ENCODE data around the gene PON2. TPM values are rescaled to one million over a fixed set of nuclear protein-coding genes. Genes with fewer than 3 reads are reported as not detected.
"Not testable (repeated sequence)": the region's sequence is repeated elsewhere in the genome, so short reads cannot be mapped to it uniquely, and the experiment has no call there.

PON2 gene
- total RNA-seq, 1 experiment from 2014 or later, result 44.0 TPM

DNA sequence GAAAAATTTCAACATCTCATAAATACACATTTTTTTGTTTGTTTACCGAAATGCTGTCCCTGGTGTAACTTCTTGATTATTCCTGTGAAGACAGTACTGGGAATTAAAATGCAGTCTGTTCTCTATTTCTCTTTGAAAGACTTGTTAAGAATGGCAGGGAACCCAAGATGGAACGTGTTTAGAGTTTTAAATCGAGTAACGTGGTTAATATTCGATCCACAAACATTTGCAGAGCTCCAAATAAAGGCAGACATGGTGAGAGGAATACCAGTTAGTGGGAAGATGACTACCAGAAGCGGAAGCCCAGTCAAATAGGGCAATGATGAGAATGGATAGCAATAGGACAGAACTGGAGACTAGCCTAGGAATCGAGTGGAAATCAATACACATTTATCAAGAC, 45.3 kb downstream of the PON2 start:
- no peaks in the 10 kb centered on the region for H3K9me3 ChIP-seq (ENCODE audit: control insufficient read depth in 1 of 2, insufficient read depth in 1 of 2, low read depth in 1 of 2, low read length in 2 of 2)
- no TSS peak for BruUV-seq (replicated peaks)
- no peaks in the 10 kb centered on the region for H3K9me2 ChIP-seq (ENCODE audit: insufficient read depth)
- H3K4me2 ChIP-seq (ENCODE audit: low read length), result no peak overlapping the region
- DNase-seq (ENCODE audit: low read depth, low spot score) (no peak), ATAC-seq (no peak)
- H3K9ac ChIP-seq (ENCODE audit: low read length), result no peak overlapping the region
- ChIA-PET RAD21 (ENCODE audit: low non-redundant PET in 1 of 2, low total read pairs in 2 of 2, uncharacterized antibody in 2 of 2, unreplicated experiment in 2 of 2) (no interaction called here), CTCF (no interaction called here), POLR2A (no interaction called here)
- no peak overlapping the region for H3K4me3 ChIP-seq (replicated peaks in 1 of 2; ENCODE audit: low read depth in 1 of 2, low read length in 2 of 2)
- no peaks in the 10 kb centered on the region for H3K4me1 ChIP-seq (ENCODE audit: control insufficient read depth in 1 of 2, insufficient read depth in 2 of 2, low read length in 2 of 2)
- H3K27me3 ChIP-seq (ENCODE audit: insufficient read depth, low read length), result no peaks in the 10 kb centered on the region
- H3K79me2 ChIP-seq (ENCODE audit: insufficient read depth, low read length), result no peaks in the 10 kb centered on the region
- H3K27ac ChIP-seq (ENCODE audit: low read depth, low read length), result no peak overlapping the region
- no peak overlapping the region for H2AFZ ChIP-seq (ENCODE audit: low read depth, low read length, poor library complexity, severe bottlenecking)
- intact Hi-C loops (cut with micrococcal nuclease), result no loop called here
- H3K36me3 ChIP-seq (ENCODE audit: control insufficient read depth in 1 of 2, insufficient read depth in 2 of 2, low read length in 2 of 2), result no peaks in the 10 kb centered on the region
- TF ChIP-seq, protein P1, sequence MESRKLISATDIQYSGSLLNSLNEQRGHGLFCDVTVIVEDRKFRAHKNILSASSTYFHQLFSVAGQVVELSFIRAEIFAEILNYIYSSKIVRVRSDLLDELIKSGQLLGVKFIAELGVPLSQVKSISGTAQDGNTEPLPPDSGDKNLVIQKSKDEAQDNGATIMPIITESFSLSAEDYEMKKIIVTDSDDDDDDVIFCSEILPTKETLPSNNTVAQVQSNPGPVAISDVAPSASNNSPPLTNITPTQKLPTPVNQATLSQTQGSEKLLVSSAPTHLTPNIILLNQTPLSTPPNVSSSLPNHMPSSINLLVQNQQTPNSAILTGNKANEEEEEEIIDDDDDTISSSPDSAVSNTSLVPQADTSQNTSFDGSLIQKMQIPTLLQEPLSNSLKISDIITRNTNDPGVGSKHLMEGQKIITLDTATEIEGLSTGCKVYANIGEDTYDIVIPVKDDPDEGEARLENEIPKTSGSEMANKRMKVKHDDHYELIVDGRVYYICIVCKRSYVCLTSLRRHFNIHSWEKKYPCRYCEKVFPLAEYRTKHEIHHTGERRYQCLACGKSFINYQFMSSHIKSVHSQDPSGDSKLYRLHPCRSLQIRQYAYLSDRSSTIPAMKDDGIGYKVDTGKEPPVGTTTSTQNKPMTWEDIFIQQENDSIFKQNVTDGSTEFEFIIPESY (IDR thresholded peaks at IDR 0.05; ENCODE audit: extremely low read depth, insufficient replicate concordance, low read length), result no peak
- TF ChIP-seq POLR2AphosphoS5 (IDR thresholded peaks at IDR 0.05; ENCODE audit: low read depth, low read length) (no peak), SRF (IDR thresholded peaks at IDR 0.05; ENCODE audit: low read depth) (no peak), SP1 (IDR thresholded peaks at IDR 0.05; ENCODE audit: low read depth) (no peak), TCF7L2 (IDR thresholded peaks at IDR 0.05; ENCODE audit: borderline replicate concordance, extremely low read depth, insufficient read depth, insufficient read length) (no peak), POLR2A (IDR thresholded peaks at IDR 0.05; ENCODE audit: borderline replicate concordance, extremely low read depth, insufficient read depth, insufficient read length) (no peak)
- TF ChIP-seq, protein P2, sequence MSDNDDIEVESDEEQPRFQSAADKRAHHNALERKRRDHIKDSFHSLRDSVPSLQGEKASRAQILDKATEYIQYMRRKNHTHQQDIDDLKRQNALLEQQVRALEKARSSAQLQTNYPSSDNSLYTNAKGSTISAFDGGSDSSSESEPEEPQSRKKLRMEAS (IDR thresholded peaks at IDR 0.05), result no peak
- TF ChIP-seq, protein P3, sequence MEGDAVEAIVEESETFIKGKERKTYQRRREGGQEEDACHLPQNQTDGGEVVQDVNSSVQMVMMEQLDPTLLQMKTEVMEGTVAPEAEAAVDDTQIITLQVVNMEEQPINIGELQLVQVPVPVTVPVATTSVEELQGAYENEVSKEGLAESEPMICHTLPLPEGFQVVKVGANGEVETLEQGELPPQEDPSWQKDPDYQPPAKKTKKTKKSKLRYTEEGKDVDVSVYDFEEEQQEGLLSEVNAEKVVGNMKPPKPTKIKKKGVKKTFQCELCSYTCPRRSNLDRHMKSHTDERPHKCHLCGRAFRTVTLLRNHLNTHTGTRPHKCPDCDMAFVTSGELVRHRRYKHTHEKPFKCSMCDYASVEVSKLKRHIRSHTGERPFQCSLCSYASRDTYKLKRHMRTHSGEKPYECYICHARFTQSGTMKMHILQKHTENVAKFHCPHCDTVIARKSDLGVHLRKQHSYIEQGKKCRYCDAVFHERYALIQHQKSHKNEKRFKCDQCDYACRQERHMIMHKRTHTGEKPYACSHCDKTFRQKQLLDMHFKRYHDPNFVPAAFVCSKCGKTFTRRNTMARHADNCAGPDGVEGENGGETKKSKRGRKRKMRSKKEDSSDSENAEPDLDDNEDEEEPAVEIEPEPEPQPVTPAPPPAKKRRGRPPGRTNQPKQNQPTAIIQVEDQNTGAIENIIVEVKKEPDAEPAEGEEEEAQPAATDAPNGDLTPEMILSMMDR (IDR thresholded peaks at IDR 0.05 in 2 of 3, conservative IDR thresholded peaks at IDR 0.05 in 1 of 3; ENCODE audit: borderline replicate concordance in 1 of 3, insufficient read depth in 1 of 3, low read depth in 2 of 3, low read length in 2 of 3), result no peak
- no peaks in the 10 kb centered on the region for H4K20me1 ChIP-seq (ENCODE audit: insufficient read depth)

DNA sequence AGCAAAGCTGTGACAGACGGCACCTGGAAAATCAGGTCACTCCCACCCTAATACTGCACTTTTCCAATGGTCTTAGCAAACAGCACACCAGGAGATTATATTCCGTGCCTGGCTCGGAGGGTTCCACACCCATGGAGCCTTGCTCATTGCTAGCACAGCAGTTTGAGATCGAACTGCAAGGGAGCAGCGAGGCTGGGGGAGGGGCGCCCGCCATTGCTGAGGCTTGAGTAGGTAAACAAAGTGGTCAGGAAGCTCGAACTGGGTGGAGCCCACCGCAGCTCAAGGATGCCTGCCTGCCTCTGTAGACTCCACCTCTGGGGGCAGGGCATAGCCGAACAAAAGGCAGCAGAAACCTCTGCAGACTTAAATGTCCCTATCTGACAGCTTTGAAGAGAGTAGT, 55.4 kb downstream of the PON2 start:
- CTCF ChIA-PET; H3K27me3 ChIP-seq (ENCODE audit: insufficient read depth, low read length): not testable (repeated sequence)

More for the DNA sequence above, 55.4 kb downstream of the PON2 start:
- H3K9ac ChIP-seq (ENCODE audit: low read length); ATAC-seq; H3K4me2 ChIP-seq (ENCODE audit: low read length); BruUV-seq (replicated peaks); H3K9me2 ChIP-seq (ENCODE audit: insufficient read depth); H3K36me3 ChIP-seq (ENCODE audit: control insufficient read depth in 1 of 2, insufficient read depth in 2 of 2, low read length in 2 of 2); H3K27ac ChIP-seq (ENCODE audit: low read depth, low read length); H3K79me2 ChIP-seq (ENCODE audit: insufficient read depth, low read length); intact Hi-C loops (cut with micrococcal nuclease); H3K4me1 ChIP-seq (ENCODE audit: control insufficient read depth in 1 of 2, insufficient read depth in 2 of 2, low read length in 2 of 2); H4K20me1 ChIP-seq (ENCODE audit: insufficient read depth); H3K9me3 ChIP-seq (ENCODE audit: control insufficient read depth in 1 of 2, insufficient read depth in 1 of 2, low read depth in 1 of 2, low read length in 2 of 2); H3K4me3 ChIP-seq (replicated peaks in 1 of 2; ENCODE audit: low read depth in 1 of 2, low read length in 2 of 2); H2AFZ ChIP-seq (ENCODE audit: low read depth, low read length, poor library complexity, severe bottlenecking); RAD21 ChIA-PET (ENCODE audit: low non-redundant PET in 1 of 2, low total read pairs in 2 of 2, uncharacterized antibody in 2 of 2, unreplicated experiment in 2 of 2); POLR2A ChIA-PET; DNase-seq (ENCODE audit: low read depth, low spot score): not testable (repeated sequence)

Data from HCT116 (cell line).